ENCODE results near the gene SMLR1.

- no peak for TF ChIP-seq CTCF (IDR thresholded peaks at IDR 0.05)
- TF ChIP-seq ZFX (IDR thresholded peaks at IDR 0.05; ENCODE audit: borderline replicate concordance): no peak
Measured at GRCh38 chr6:130810307-130811030, 16.7 kb upstream of the SMLR1 start.

Measured in 22Rv1 (cell line).